Measurements from ENCODE around the gene ASIC4. TPM values are rescaled to one million over a fixed set of nuclear protein-coding genes. Genes with fewer than 3 reads are reported as not detected.

Gene ASIC4
- total and polyA plus RNA-seq, 2 of the 13 experiments (the other 11 are each of a cell fraction or from before 2014, with no cell fraction given), result 0.03 TPM; not detected in 1

- TF ChIP-seq ZFAT (CRISPR knock-in tag; conservative IDR thresholded peaks at IDR 0.05), result no peak
- no peak for TF ChIP-seq ZNF850 (CRISPR knock-in tag; conservative IDR thresholded peaks at IDR 0.05)
- TF ChIP-seq ZNF546 (CRISPR knock-in tag; conservative IDR thresholded peaks at IDR 0.05), result no peak
- TF ChIP-seq ZNF576 (CRISPR knock-in tag; IDR thresholded peaks at IDR 0.05), result peak; percentile 17; the same call in 1 of the 2 replicates
- TF ChIP-seq ZNF460 (CRISPR knock-in tag; IDR thresholded peaks at IDR 0.05; ENCODE audit: borderline replicate concordance), result no peak
- 0 out of 2 replicates have a peak, but pooled peaks have one; percentile 1 for TF ChIP-seq GZF1 (CRISPR knock-in tag; IDR thresholded peaks at IDR 0.05)
- TF ChIP-seq DZIP1 (CRISPR knock-in tag; IDR thresholded peaks at IDR 0.05), result peak; percentile 68; the same call in 1 of the 2 replicates
- no peak; the same call in 1 of the 2 replicates for TF ChIP-seq ZNF331 (CRISPR knock-in tag; IDR thresholded peaks at IDR 0.05)
- peak; percentile 84; the same call in 1 of the 2 replicates for TF ChIP-seq ZNF367 (CRISPR knock-in tag; IDR thresholded peaks at IDR 0.05; ENCODE audit: borderline replicate concordance)
- peak; percentile 46 to 78; a peak in 1 of 4 replicates for TF ChIP-seq KLF16 (CRISPR knock-in tag; IDR thresholded peaks at IDR 0.05)
- no peak for TF ChIP-seq ZNF674 (CRISPR knock-in tag; IDR thresholded peaks at IDR 0.05; ENCODE audit: low read depth)
- 0 out of 2 replicates have a peak, but pooled peaks have one; percentile 61 for TF ChIP-seq NR0B2 (CRISPR knock-in tag; IDR thresholded peaks at IDR 0.05)
- peak; percentile 33; the same call in 1 of the 2 replicates for TF ChIP-seq ZNF775 (CRISPR knock-in tag; IDR thresholded peaks at IDR 0.05; ENCODE audit: borderline replicate concordance)
- TF ChIP-seq TEAD2 (CRISPR knock-in tag; IDR thresholded peaks at IDR 0.05), result no peak
- peak; percentile 66 for TF ChIP-seq ZNF280B (CRISPR knock-in tag; IDR thresholded peaks at IDR 0.05; ENCODE audit: borderline replicate concordance)
- no peak for TF ChIP-seq NFIC (IDR thresholded peaks at IDR 0.05; ENCODE audit: low read length)
- no peak for TF ChIP-seq CREB3 (CRISPR knock-in tag; IDR thresholded peaks at IDR 0.05)
- 0 out of 2 replicates have a peak, but pooled peaks have one; percentile 17 for TF ChIP-seq TIGD3 (CRISPR knock-in tag; IDR thresholded peaks at IDR 0.05; ENCODE audit: borderline replicate concordance)
- peak; percentile 57 for TF ChIP-seq ZNF350 (CRISPR knock-in tag; IDR thresholded peaks at IDR 0.05; ENCODE audit: borderline replicate concordance, low read depth)
- TF ChIP-seq ETV6 (CRISPR knock-in tag; conservative IDR thresholded peaks at IDR 0.05), result peak; percentile 56; the same call in 1 of the 2 replicates
- peak; percentile 23; the same call in 1 of the 2 replicates for TF ChIP-seq KDM5A (IDR thresholded peaks at IDR 0.05; ENCODE audit: borderline replicate concordance, low read length)
These were observed 38.3 kb downstream of the ASIC4 start (continued) for GRCh38 chr2:219552382-219553167.

Data from HepG2 (cell line).